Transverse colon (tissue), 4 donors: ENCODE measurements around the gene ARHGAP31. TPM values are rescaled to one million over a fixed set of nuclear protein-coding genes. Genes with fewer than 3 reads are reported as not detected.

Experiments
- DNase-seq: peaks from one replicate; pipeline ENCODE4 v3.0.0-alpha.2; 2019
- H3K27ac ChIP-seq, 4 donors: fragments of 200-600 bp; sonication (generic); 2 replicates each; pipeline ENCODE4 v1.5.1; 2016 to 2018; ENCODE audit warnings: inconsistent platforms in 4 of 4
- H3K27me3 ChIP-seq: fragments of 200-600 bp; sonication (generic); 2 replicates; pipeline ENCODE4 v1.5.1; 2017; ENCODE audit warnings: inconsistent platforms
- H3K36me3 ChIP-seq, 4 donors: fragments of 200-600 bp; sonication (generic); 2 replicates each; pipeline ENCODE4 v1.5.1; 2017 to 2019; ENCODE audit warnings: inconsistent platforms in 4 of 4
- H3K4me1 ChIP-seq, 4 donors: fragments of 200-600 bp; sonication (generic); 2 replicates each; pipeline ENCODE4 v1.5.1; 2017 to 2020; ENCODE audit warnings: inconsistent platforms in 4 of 4
- H3K4me3 ChIP-seq, 4 donors: fragments of 200-600 bp; sonication (generic); 1 replicate in 1 of 4; 2 replicates in 3 of 4; pipeline versions ENCODE4 v1.5.1 to v1.6.1; 2017 to 2019; ENCODE audit warnings: inconsistent platforms in 4 of 4
- H3K9me3 ChIP-seq, 2 donors: fragments of 200-600 bp; sonication (generic); 2 replicates each; pipeline ENCODE4 v1.5.1; 2017 to 2019; ENCODE audit warnings: inconsistent platforms in 2 of 2
- EP300 ChIP-seq: sonication (generic); formaldehyde crosslinking; IDR thresholded peaks from one replicate; pipeline ENCODE4 v1.6.1; 2017; ENCODE audit warnings: antibody characterized with exemption, low read depth
- POLR2A ChIP-seq: fragments of 450-650 bp; IDR thresholded peaks from one replicate; pipeline ENCODE4 v1.6.1; 2016; ENCODE audit warnings: antibody characterized with exemption, mild to moderate bottlenecking, moderate library complexity
- POLR2AphosphoS5 ChIP-seq, 3 donors: sonication (generic); formaldehyde crosslinking; IDR thresholded peaks; one replicate each; pipeline ENCODE4 v1.6.1; 2016; ENCODE audit warnings: antibody characterized with exemption in 3 of 3
- WGBS, 2 donors: methylation state at CpG; one replicate each; pipeline ENCODE4 v1.1.5; 2018; ENCODE audit warnings: low coverage in 1 of 2; 5-methylcytosine and 5-hydroxymethylcytosine counted together
- in situ Hi-C, 4 donors: fragments of 200-750 bp; cut with MboI; loops; one replicate each; pipeline versions ENCODE4 v1.15.0 to v1.15.1; 2017; ENCODE audit warnings: low sequenced_read_pairs in 3 of 4, low pct_ligation_motif_present in 1 of 4, low pct_unique_long_range_greater_than_20kb in 1 of 4
- intact Hi-C: fragments of 100-400 bp; cut with DNase I; formaldehyde crosslinking; loops from one replicate; pipeline ENCODE4 v1.15.1; 2023; ENCODE audit warnings: low total_unique reads
- total RNA-seq, 4 donors: library from RNA; depleted of rRNA; stranded (reverse); fragments of >200 nt; gene quantifications; one replicate each; pipeline ENCODE4 v1.1.0, GENCODE V29; 2016
- TF ChIP-seq, protein P1 (sequence below), 5 experiments: fragments of 200-600 bp in 3 of 5; fragments of 450-650 bp in 2 of 5; sonication (generic) in 3 of 5; IDR thresholded peaks; 1 replicate in 2 of 5; 2 replicates in 3 of 5; pipeline ENCODE4 v1.5.1; 2016 to 2017; ENCODE audit warnings: antibody characterized with exemption in 5 of 5, inconsistent platforms in 3 of 5, mild to moderate bottlenecking in 2 of 5, moderate library complexity in 1 of 5

ARHGAP31 gene
- total RNA-seq, 4 donors from 2014 or later: 6.7 to 68.5 (median 9.6) TPM

DNA sequence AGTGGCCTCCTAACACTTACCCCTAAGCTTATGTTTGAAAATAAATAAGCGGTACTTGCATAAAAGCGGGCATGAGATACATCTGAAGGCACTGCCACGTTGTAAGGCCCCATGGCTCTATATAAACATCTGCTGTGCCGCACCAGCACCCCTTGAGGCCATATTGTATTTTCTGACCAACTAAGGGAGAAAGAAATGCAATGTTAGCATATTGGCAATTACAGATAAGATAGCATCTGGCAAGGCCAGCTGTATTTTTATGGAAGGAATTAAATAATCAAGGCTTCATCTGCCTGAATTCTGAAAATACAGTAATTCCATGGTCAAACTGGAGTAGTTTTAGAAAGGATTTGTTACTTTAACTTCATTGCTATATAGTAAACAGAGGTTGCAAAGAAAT lies 140.5 kb downstream of the ARHGAP31 start:
- Histone ChIP-seq H3K36me3 (peaks cover 0 to 90% (median 41%) of the 10 kb centered on the region in 4 donors), H3K4me3 (no peak overlapping the region), H3K4me1 (no peaks in the 10 kb centered on the region), H3K27me3 (no peaks in the 10 kb centered on the region), H3K9me3 (peaks cover 0 to 8% of the 10 kb centered on the region in 2 donors), H3K27ac (no peak overlapping the region)
- no peak for DNase-seq
- TF ChIP-seq EP300 (no peak), POLR2AphosphoS5 (IDR thresholded peaks at IDR 0.05) (no peak), POLR2A (no peak)
- TF ChIP-seq, protein P1, sequence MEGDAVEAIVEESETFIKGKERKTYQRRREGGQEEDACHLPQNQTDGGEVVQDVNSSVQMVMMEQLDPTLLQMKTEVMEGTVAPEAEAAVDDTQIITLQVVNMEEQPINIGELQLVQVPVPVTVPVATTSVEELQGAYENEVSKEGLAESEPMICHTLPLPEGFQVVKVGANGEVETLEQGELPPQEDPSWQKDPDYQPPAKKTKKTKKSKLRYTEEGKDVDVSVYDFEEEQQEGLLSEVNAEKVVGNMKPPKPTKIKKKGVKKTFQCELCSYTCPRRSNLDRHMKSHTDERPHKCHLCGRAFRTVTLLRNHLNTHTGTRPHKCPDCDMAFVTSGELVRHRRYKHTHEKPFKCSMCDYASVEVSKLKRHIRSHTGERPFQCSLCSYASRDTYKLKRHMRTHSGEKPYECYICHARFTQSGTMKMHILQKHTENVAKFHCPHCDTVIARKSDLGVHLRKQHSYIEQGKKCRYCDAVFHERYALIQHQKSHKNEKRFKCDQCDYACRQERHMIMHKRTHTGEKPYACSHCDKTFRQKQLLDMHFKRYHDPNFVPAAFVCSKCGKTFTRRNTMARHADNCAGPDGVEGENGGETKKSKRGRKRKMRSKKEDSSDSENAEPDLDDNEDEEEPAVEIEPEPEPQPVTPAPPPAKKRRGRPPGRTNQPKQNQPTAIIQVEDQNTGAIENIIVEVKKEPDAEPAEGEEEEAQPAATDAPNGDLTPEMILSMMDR (IDR thresholded peaks at IDR 0.05): no peak
- WGBS, 2 donors: 95 to 97% methylated on average over 4 of the region's 4 CpGs
- intact Hi-C loops: no loop called here
- in situ Hi-C loops: no loop called here

DNA sequence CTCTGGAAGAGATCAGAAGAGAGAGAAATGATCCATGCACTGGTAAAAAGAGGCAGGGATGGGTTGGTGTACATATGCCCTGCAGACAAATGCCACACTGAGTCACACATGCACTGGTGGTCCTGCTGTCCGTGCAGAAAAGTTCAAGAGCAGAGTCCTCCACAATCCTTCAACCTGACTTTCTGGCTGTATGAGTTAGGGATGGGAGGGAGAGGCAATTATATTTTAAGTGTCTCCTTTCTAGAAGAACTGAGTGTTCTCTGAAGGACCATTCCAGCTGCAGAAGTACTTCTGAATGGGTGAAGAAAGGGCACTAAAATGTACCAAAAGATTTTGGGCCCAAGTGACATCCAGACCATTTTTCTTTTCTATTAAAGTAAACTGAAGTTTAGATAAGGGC lies 142.8 kb downstream of the ARHGAP31 start:
- DNase-seq: no peak
- WGBS, 2 donors: 95 to 100% methylated on average over 1 of the region's 1 CpG
- intact Hi-C loops (no loop called here), in situ Hi-C loops (no loop called here)
- no peaks in the 10 kb centered on the region for H3K27me3 ChIP-seq
- H3K4me1 ChIP-seq: no peaks in the 10 kb centered on the region
- H3K4me3 ChIP-seq: no peak overlapping the region
- no peaks in the 10 kb centered on the region for H3K9me3 ChIP-seq
- TF ChIP-seq, protein P1 (IDR thresholded peaks at IDR 0.05): no peak
- TF ChIP-seq EP300: no peak
- TF ChIP-seq POLR2A: no peak
- TF ChIP-seq POLR2AphosphoS5 (IDR thresholded peaks at IDR 0.05): no peak
- no peak overlapping the region for H3K27ac ChIP-seq
- peaks cover 0 to 67% (median 30%) of the 10 kb centered on the region in 4 donors for H3K36me3 ChIP-seq

DNA sequence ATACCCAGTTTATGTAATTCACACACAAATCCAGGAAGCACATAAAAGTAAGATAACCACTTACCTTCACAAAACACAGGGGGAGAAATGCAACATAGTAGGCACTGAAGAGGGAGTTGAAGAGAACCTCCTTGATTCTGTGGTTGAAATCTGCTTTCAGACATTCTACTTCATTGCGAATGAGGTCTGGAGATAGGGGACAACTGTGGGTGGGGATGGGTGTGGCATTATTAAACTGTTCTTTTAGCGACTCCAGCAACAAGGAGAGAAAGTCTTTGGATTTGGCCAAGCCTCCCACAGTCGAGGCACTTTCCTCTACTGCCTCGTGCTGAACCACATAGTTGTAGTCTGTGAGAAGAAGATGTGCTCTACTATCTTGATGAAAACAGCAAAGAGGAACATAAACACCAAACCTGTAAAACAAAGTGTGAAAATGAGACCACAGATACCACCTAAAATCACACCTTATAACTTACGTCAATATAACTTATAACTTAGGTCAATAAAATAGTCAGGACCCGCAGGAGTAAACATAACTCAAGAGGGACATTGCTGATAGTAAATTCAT lies 143.6 kb downstream of the ARHGAP31 start:
- H3K27me3 ChIP-seq: no peaks in the 10 kb centered on the region
- no peak overlapping the region for H3K27ac ChIP-seq
- no peaks in the 10 kb centered on the region for H3K4me1 ChIP-seq
- no peaks in the 10 kb centered on the region for H3K9me3 ChIP-seq
- 88 to 89% methylated on average over 6 of the region's 6 CpGs for WGBS, 2 donors
- DNase-seq: no peak
- H3K4me3 ChIP-seq: no peak overlapping the region
- H3K36me3 ChIP-seq: peaks cover 0 to 63% (median 27%) of the 10 kb centered on the region in 4 donors
- intact Hi-C loops (no loop called here), in situ Hi-C loops (no loop called here)
- TF ChIP-seq EP300: no peak
- no peak for TF ChIP-seq POLR2A
- TF ChIP-seq, protein P1 (IDR thresholded peaks at IDR 0.05): no peak
- TF ChIP-seq POLR2AphosphoS5 (IDR thresholded peaks at IDR 0.05): no peak

GRCh38 chr3:119443179-119443578 lies 149.0 kb downstream of the ARHGAP31 start:
- H3K36me3 ChIP-seq: peaks cover 0 to 46% (median 13%) of the 10 kb centered on the region in 4 donors

More at GRCh38 chr3:119443179-119443578, 149.0 kb downstream of the ARHGAP31 start:
- Histone ChIP-seq H3K4me3 (no peak overlapping the region), H3K4me1 (no peaks in the 10 kb centered on the region), H3K27me3 (no peaks in the 10 kb centered on the region), H3K9me3 (no peaks in the 10 kb centered on the region), H3K27ac (no peak overlapping the region)
- DNase-seq: no peak
- intact Hi-C loops (no loop called here), in situ Hi-C loops (no loop called here)
- TF ChIP-seq POLR2A: no peak
- TF ChIP-seq, protein P1 (IDR thresholded peaks at IDR 0.05): no peak
- TF ChIP-seq EP300: no peak
- TF ChIP-seq POLR2AphosphoS5 (IDR thresholded peaks at IDR 0.05): no peak
